Vagina (tissue), 2 donors: ENCODE measurements around the gene PARP6. TPM values are rescaled to one million over a fixed set of nuclear protein-coding genes. Genes with fewer than 3 reads are reported as not detected.

Experiments used
- DNase-seq, 2 donors: peaks; one replicate each; pipeline ENCODE4 v3.0.0-alpha.2; 2017; ENCODE audit errors: extremely low spot score in 2 of 2
- H3K27ac ChIP-seq: fragments of 200-600 bp; sonication (generic); one replicate; pipeline ENCODE4 v1.5.1; 2019
- H3K27me3 ChIP-seq: fragments of 200-600 bp; sonication (generic); one replicate; pipeline ENCODE4 v1.5.1; 2019
- H3K36me3 ChIP-seq, 2 donors: fragments of 200-600 bp; sonication (generic); one replicate each; pipeline ENCODE4 v1.5.1; 2017 to 2019
- H3K4me1 ChIP-seq: fragments of 200-600 bp; sonication (generic); one replicate; pipeline ENCODE4 v1.5.1; 2019
- H3K4me3 ChIP-seq, 2 donors: fragments of 200-600 bp; sonication (generic); 1 replicate in 1 of 2; 2 replicates in 1 of 2; pipeline ENCODE4 v1.5.1; 2016 to 2019
- H3K9me3 ChIP-seq: fragments of 200-600 bp; sonication (generic); one replicate; pipeline ENCODE4 v1.5.1; 2019
- POLR2A ChIP-seq, 2 donors: fragments of 450-650 bp; IDR thresholded peaks; one replicate each; pipeline ENCODE4 v1.6.1; 2017; ENCODE audit warnings: antibody characterized with exemption in 2 of 2, mild to moderate bottlenecking in 2 of 2, moderate library complexity in 2 of 2
- POLR2AphosphoS5 ChIP-seq, 2 donors: sonication (generic); formaldehyde crosslinking; IDR thresholded peaks; one replicate each; pipeline ENCODE4 v1.9.0; 2017; ENCODE audit warnings: antibody characterized with exemption in 2 of 2, mild to moderate bottlenecking in 2 of 2, low read depth in 1 of 2; ENCODE audit not compliant: insufficient read depth in 1 of 2
- intact Hi-C: fragments of 100-400 bp; cut with DNase I; formaldehyde crosslinking; loops from one replicate; pipeline ENCODE4 v1.15.1; 2023
- total RNA-seq: library from RNA; depleted of rRNA; stranded (reverse); fragments of >200 nt; gene quantifications from one replicate; pipeline ENCODE4 v1.2.3, GENCODE V29; 2016
- TF ChIP-seq, protein P1 (sequence below), 3 experiments: fragments of 450-650 bp in 2 of 3; fragments of 200-600 bp in 1 of 3; sonication (generic) in 1 of 3; IDR thresholded peaks; one replicate each; pipeline ENCODE4 v1.5.1; 2017 to 2019; ENCODE audit warnings: antibody characterized with exemption in 3 of 3, mild to moderate bottlenecking in 2 of 3, moderate library complexity in 2 of 3

PARP6 gene
- total RNA-seq, 1 donor from 2014 or later, result 62.6 TPM

DNA sequence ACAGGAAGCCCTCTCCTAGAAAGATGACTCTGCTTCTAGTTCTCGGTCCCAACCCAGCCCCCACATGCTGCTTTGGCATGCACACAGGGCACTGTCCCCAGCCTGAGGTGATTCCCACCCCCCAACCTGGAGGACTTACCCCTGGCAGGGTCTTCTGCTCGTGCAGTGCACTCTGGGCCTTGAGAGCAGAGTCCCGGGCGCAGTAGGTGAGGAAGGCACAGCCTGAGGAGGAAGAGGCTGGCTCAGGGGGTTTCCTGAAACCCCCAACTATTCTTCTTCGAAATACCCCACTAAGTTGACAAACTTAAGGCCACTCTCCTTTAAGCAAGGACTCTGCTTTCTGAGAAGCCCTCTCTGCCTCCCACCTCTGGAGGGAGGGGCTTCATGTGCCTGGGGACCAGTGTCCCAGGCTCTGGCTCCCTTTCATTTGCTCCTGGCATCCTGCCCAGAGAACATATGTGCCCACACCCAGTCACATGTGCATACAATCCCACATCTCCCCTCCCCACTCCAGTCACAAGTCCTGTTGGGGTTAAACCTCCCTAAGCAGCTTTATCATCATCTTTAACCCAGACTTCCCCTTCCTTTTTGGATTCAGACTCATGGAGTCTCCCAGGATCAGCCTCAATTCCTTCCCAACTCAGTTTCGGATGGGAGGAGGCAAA lies 43.5 kb upstream of the PARP6 start:
- Histone ChIP-seq H3K27ac (no peak overlapping the region), H3K9me3 (no peaks in the 10 kb centered on the region), H3K4me3 (no peak overlapping the region), H3K4me1 (peaks cover 9% of the 10 kb centered on the region), H3K36me3 (no peaks in the 10 kb centered on the region), H3K27me3 (no peaks in the 10 kb centered on the region)
- intact Hi-C loops, result no loop called here
- no peak for TF ChIP-seq POLR2A (IDR thresholded peaks at IDR 0.05)
- TF ChIP-seq POLR2AphosphoS5 (IDR thresholded peaks at IDR 0.05; ENCODE audit: insufficient read depth in 1 of 2, low read depth in 1 of 2), result no peak
- TF ChIP-seq, protein P1, sequence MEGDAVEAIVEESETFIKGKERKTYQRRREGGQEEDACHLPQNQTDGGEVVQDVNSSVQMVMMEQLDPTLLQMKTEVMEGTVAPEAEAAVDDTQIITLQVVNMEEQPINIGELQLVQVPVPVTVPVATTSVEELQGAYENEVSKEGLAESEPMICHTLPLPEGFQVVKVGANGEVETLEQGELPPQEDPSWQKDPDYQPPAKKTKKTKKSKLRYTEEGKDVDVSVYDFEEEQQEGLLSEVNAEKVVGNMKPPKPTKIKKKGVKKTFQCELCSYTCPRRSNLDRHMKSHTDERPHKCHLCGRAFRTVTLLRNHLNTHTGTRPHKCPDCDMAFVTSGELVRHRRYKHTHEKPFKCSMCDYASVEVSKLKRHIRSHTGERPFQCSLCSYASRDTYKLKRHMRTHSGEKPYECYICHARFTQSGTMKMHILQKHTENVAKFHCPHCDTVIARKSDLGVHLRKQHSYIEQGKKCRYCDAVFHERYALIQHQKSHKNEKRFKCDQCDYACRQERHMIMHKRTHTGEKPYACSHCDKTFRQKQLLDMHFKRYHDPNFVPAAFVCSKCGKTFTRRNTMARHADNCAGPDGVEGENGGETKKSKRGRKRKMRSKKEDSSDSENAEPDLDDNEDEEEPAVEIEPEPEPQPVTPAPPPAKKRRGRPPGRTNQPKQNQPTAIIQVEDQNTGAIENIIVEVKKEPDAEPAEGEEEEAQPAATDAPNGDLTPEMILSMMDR (IDR thresholded peaks at IDR 0.05), result no peak
- peak in 1 of 2 donors; percentile 60 for DNase-seq

DNA sequence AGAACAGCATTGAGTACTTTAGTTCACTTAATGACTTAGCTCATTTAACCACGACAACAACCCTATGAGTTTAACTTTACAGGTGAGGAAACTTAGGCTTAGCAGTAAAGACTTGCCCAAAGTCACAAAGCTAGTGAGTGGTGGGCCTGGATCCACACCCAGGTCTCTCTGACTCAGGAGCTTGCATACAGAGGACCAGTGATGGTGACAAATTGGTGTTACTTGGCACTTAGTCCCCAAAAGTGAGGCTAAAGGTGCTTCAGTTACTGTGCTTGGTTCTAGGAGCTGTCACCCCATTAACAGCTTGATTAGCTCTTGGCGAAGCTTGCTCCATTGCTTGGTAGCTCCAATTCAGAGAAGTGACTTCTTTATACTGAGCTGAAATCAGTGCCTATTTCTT lies 41.5 kb upstream of the PARP6 start:
- Histone ChIP-seq H3K27me3 (no peaks in the 10 kb centered on the region), H3K36me3 (no peaks in the 10 kb centered on the region), H3K9me3 (no peaks in the 10 kb centered on the region), H3K27ac (no peak overlapping the region), H3K4me1 (no peaks in the 10 kb centered on the region), H3K4me3 (no peak overlapping the region)
- no peak for TF ChIP-seq POLR2AphosphoS5 (IDR thresholded peaks at IDR 0.05; ENCODE audit: insufficient read depth in 1 of 2, low read depth in 1 of 2)
- TF ChIP-seq POLR2A (IDR thresholded peaks at IDR 0.05), result no peak
- TF ChIP-seq, protein P1 (IDR thresholded peaks at IDR 0.05), result no peak
- intact Hi-C loops, result no loop called here
- DNase-seq, result peak in 1 of 2 donors; percentile 60

DNA sequence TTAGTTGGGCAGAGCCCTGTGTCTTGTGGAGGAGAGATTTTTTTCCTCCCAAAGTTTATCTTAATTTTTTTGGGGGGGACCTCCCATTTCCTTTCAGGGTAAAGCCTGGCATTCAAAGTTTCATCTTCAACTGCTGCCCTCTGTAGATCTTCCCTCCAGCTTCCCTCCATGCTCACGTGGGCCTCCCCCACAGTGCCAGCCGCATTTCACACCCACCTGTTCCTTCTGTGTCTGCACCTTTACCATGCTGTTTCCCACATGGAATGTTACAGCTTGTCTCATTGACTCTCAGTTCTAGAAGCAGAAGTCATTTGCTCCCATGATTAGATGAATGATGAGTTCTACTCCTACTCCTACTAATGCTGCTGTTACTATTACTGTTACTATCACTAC lies 41.1 kb upstream of the PARP6 start:
- Histone ChIP-seq H3K9me3 (no peaks in the 10 kb centered on the region), H3K36me3 (no peaks in the 10 kb centered on the region), H3K27me3 (no peaks in the 10 kb centered on the region), H3K27ac (no peak overlapping the region), H3K4me3 (no peak overlapping the region), H3K4me1 (no peaks in the 10 kb centered on the region)
- DNase-seq, result peak in 1 of 2 donors; percentile 20
- intact Hi-C loops, result no loop called here
- TF ChIP-seq POLR2A (IDR thresholded peaks at IDR 0.05), result no peak

DNA sequence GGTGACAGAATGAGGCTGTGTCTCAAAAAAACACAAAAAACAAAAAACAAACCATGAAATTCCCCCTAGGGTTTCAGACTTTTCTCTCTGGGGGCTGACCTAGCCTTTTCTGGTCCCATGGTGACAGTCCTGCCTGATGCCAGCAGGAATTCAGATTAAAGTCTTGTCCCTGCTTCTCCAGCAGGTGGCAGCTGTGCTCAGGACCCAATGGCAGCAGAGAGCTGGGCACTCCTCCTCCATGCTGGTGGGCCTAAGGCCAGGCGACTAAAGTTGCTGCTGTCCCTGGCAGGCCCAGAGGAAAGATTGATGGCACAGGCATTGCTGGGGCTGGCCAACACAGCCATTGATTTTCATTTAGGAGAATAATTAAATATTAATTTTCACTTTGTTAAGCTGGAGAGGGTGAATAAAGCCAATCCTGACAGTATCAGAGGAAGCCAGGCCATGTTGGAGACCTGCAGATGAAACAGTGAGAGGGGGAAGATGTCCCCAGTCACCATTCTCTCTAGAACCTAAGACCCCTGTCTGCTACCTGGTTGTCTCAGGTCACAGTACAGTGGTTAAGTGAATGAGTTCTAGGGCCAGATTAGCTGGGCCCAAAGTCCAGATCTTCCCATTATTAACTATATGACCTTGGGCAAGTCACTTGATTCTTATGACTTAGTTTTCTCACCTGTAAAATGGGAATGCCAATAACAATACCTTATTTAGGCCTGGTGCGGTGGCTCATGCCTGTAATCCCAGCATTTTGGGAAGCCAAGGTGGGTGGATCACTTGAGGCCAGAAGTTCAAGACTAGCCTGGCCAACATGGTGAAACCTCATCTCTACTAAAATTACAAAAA lies 40.5 kb upstream of the PARP6 start:
- peak; percentile 55 to 60 for DNase-seq
- TF ChIP-seq POLR2AphosphoS5 (IDR thresholded peaks at IDR 0.05; ENCODE audit: insufficient read depth in 1 of 2, low read depth in 1 of 2), result no peak
- TF ChIP-seq, protein P1 (IDR thresholded peaks at IDR 0.05), result peak; percentile 34 to 66 (median 53)
- intact Hi-C loops, result no loop called here

DNA sequence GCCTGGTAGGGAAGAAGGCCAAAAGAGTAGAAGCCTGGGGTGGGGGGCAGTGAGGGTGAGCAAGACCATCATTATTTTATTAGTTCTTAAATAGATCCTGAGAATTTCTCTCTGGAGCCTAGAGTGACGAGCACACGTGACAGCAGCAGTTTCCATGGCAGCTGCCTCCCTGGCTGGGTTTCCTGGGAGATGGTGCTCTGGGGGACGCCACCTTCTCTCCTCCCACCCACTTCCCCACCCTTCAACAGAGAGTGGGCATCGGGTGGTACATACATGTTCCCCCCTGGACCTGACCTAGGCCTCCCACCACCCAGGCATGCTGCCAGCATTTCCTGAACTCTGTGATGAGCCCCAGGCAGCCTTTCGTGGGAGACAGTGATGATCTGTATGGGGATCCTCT lies 34.7 kb upstream of the PARP6 start:
- Histone ChIP-seq H3K4me3 (no peak overlapping the region), H3K27ac (no peak overlapping the region), H3K4me1 (no peaks in the 10 kb centered on the region), H3K36me3 (no peaks in the 10 kb centered on the region), H3K27me3 (no peaks in the 10 kb centered on the region), H3K9me3 (no peaks in the 10 kb centered on the region)
- intact Hi-C loops, result no loop called here
- DNase-seq, result no peak
- TF ChIP-seq POLR2A (IDR thresholded peaks at IDR 0.05) (no peak), POLR2AphosphoS5 (IDR thresholded peaks at IDR 0.05; ENCODE audit: insufficient read depth in 1 of 2, low read depth in 1 of 2) (no peak)
- TF ChIP-seq, protein P1 (IDR thresholded peaks at IDR 0.05), result no peak

More for the DNA sequence above, 40.5 kb upstream of the PARP6 start:
- H3K27ac ChIP-seq, result no peak overlapping the region
- no peaks in the 10 kb centered on the region for H3K4me1 ChIP-seq
- no peaks in the 10 kb centered on the region for H3K9me3 ChIP-seq
- H3K36me3 ChIP-seq, result no peaks in the 10 kb centered on the region
- no peaks in the 10 kb centered on the region for H3K27me3 ChIP-seq
- no peak overlapping the region for H3K4me3 ChIP-seq
